DND-41 (cell line): ENCODE measurements around the gene TBC1D2B.

Source experiments
- CTCF ChIP-seq: IDR thresholded peaks from 2 replicates; pipeline ENCODE4 v1.5.1; 2012; ENCODE audit warnings: borderline replicate concordance, low read length, moderate library complexity, mild to moderate bottlenecking; ENCODE audit not compliant: poor library complexity, severe bottlenecking; ENCODE audit errors: extremely low read depth
- EZH2 ChIP-seq: IDR thresholded peaks from 3 replicates; pipeline ENCODE4 v1.6.1; 2012; ENCODE audit warnings: borderline replicate concordance, low read depth, mild to moderate bottlenecking, moderate library complexity, low read length, inconsistent platforms; ENCODE audit not compliant: severe bottlenecking

- TF ChIP-seq CTCF (no peak), EZH2 (no peak)
Measured at GRCh38 chr15:78020007-78020406, 57.5 kb downstream of the TBC1D2B start.
